NCI-H128 (cell line): ENCODE results near the gene PCED1B.
"Not testable (repeated sequence)": the region's sequence is repeated elsewhere in the genome, so short reads cannot be mapped to it uniquely, and the experiment has no call there.

Experiments used
- DNase-seq: peaks from one replicate; lab custom pipeline; 2025; ENCODE audit not compliant: unreplicated experiment; lab: John Stamatoyannopoulos, UW

The PCED1B gene

DNA sequence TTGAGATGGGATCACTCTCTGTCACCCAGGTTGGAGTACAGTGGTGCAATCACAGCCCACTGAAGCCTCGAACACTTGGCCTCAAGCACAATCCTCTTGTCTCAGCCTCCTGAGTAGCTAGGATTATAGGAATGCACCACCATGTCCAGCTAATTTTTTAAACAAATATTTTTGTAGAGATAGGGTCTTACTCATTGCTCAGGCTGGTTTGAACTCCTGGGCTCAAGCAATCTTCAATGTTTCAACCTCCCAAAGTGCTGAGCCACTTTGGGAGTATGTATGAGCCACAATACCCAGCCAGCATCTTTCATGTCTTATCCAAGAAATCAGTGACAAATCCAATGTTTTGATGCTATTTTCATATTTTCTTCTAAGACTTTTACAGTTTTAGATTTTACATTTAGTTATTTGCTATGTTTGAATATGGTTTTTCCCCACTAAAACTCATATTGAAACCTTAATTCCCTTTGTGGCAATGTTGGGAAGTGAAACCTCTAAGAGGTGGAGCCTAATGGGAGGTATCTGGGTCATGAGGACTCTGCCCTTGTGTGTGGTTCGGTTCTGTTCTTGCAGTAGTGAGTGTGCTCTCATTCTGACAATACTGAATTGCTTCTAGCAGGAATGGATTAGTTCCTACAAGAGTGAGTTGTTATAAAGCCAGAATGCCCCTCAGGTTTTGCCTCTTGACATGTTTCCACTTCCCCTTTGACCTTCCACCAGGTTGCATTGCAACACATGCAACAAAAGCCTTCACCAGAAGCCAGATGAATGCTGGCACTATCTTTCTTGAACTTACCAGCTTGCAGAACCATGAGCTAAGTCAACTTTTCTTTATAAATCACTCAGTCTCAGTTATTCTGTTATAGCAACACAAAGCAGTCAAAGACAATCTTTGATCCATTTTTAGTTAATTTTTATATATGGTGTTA is 81.2 kb downstream of the PCED1B start:
- DNase-seq = no peak

DNA sequence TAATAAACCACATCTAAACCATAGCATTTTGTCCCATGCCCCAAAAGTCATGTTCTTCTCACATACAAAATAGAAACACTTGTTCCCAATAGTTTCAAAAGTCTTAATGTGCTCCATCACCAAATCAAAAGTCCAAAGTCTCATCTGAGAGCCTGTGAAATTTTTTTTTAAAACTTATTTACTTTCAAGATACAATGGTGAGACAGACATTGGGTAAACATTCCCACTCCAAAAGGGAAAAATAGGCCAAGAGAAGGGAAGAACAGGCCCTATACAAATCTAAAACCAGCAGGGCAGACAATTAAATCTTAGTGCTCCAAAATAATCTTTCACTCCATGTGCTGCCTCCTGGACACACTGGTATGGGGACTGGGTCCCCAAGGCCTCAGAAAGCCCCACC is 84.7 kb downstream of the PCED1B start:
- DNase-seq = no peak

DNA sequence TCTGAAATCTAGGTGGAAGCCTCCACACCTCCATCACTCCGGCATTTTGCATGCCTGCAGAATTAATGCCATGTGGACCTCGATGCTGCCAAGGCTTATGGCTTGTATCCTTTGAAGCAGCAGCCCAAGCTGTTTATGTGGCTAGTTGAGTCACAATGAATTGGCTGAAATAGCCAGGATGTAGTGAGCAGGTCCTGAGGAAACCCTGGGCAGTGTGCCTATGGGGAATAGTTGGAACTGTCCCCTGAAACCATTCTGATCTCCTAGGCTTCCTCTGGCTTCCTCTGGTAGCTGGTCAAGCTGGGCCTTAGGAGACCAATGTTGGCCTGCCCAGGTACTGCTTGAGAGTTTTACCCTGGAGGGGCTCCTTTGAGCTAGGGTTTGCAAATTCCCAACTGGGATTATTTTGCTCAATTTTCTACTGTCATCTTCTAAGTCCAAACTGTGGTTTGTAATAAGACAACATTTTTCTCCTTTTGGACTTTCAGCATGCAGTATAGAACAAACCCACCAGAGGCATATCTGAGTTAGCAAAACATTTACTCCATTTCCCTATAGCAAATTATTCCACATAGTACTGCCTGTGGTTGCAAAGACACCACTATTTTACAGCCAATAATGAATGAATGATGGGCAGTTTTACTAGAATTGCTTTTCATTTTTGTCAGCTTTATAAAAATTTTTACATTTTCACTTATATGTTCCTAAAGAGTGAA is 85.5 kb downstream of the PCED1B start:
- no peak for DNase-seq

DNA sequence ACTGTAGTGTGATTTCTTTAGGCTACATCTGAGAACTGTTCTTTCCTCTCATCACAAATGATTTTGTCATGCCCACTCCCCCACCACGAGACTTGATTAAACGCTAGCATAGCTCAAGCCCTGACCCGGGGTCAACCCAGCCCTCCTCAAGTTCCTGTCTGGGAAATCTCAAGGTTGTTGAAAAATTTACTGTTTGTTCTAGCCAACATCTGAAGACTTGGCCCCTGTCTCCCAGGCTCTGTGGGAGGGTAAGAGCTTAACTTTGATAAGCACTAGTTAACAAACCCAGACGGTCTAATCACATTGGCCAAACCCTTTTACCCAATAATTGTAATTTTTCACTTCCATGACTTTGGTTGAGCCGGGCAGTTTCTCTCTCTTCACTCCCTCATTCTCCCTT is 86.5 kb downstream of the PCED1B start:
- DNase-seq = no peak

DNA sequence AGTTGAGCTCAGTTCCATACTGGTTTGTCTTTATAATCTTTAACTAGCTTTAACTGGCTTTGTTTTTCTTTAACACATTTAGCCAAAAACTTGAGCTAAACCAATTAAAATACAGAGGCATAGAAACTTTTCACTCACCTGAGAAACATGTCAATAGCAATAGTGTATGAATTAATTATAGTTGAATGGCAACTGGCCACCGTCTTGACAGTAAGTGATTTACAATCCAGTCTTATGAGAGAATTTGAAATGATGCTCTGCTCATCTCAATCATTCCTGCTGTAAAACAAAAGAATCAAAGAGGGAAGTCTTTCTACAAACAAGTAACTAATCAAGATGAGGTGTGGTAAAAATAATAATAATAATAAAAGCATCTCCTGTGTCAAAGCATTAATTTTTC is 86.9 kb downstream of the PCED1B start:
- no peak for DNase-seq

DNA sequence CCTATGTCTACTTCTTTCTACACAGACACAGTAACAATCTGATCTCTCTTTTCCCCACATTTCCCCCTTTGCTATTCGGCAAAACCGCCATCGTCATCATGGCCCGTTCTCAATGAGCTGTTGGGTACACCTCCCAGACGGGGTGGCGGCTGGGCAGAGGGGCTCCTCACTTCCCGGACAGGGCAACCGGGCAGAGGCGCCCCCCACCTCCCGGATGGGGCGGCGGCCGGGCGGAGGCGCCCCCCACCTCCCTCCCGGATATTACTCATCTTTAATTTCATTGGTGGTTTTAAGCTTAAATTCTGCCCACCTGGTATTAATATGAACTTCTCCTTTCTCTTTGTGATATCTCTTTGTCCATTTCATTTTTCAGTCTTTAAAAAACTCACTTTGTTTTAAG is 90.9 kb downstream of the PCED1B start:
- DNase-seq = not testable (repeated sequence)

DNA sequence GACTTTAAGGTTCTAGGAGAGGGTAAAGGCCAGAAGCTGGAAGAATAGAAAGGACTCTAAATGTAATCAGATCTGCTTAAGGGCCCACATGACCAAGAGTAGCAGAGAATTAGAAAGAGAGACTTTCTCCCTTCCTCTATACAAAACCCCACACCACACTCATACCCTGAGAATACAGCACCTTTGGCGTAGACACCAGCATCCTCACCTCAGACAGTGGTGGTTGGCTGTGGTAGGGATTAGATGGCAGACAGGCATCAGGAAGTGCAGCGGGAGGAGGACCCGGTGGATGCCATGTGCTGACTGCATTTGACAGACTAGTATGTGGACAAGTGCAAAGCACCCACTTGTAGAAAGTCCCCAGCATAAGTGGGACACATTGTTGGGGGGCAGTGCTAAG is 98.6 kb downstream of the PCED1B start:
- DNase-seq = no peak

DNA sequence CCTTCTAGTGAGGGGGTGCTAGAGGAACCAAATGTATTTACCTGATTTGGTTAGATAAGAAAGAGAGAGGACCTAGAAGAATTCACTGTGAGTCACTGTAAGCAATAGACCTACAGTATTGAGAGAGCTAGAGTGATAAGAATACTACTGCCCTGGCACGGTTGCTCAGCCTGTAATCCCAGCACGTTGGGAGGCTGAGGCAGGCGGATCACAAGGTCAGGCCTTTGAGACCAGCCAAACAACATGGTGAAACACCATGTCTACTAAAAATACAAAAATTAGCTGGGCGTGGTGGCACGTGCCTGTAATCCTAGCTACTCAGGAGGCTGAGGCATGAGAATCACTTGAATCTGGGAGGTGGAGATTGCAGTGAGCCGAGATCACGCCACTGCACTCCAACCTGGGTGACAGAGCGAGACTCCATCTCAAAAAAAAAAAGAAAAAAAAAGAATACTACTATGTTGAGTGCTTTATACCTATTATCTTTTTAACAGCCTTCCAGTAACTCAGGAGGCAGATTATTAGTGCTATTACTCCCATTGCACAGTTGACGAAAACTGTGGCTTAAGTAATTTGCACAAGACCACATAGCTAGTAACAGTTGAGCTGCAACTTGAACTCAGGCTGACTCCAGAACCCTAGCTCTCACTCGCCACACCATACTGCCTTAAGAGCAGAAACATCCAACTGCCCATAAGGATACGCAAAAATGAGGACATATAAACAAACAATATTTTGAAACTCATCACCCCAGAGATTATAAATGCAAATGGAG is 102.9 kb downstream of the PCED1B start:
- DNase-seq = not testable (repeated sequence)

DNA sequence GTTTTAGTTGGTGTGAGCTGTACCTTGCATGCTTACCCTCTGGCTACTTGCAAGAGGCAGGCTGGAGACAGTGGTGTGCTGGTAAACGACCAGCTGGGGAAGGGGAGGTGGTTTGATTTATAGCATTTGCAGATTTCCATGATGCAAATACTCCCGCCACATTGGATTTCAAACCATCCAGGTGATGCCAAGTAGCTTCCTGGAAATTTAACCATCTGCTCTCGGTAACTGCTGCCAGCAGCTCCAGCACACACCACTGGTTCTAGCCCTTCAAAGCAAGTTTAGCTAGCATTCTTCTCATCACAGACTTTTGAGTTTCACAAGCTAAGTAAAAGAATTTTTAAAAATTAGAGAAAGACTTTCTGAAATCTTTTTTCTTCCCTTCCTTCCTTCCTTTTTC is 104.8 kb downstream of the PCED1B start:
- DNase-seq = no peak

DNA sequence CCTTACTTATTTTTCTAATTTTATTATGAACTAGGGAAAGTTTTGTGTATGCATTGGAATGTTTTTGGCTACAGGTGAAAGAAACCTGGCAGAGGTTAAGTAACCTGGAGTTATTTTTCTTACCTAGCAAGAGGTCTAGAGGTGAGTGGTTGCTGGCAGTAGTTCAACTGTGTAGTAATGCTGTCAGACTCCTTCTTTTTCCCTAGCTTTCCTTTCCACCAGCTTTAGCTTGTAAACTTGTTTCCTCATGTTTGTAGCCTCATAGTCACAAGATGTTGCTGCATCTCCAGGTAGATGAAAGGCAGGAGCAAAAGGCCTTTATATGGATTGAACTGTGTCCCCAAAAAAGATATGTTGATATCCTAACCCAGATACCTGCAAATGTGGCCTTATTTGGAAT is 105.4 kb downstream of the PCED1B start:
- no peak for DNase-seq

DNA sequence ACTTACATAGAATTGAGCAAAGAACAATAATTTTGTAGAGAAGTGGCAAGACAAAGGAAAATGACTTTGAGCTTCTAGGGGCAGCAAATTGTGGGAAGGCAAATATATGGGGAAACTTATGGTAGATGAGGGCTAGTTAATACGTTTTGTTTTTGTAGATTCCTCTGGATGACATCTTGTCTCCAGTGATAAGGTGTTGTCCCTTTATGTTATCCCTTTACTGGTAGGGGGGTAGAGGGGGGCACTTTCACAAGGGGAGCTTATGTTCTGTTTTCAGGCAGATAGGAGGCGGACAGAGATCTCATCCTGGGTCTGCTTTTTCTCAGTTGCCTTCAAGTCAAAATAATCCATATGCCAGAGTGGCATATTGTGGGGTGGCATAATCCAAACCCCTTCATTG is 106.8 kb downstream of the PCED1B start:
- DNase-seq = no peak

DNA sequence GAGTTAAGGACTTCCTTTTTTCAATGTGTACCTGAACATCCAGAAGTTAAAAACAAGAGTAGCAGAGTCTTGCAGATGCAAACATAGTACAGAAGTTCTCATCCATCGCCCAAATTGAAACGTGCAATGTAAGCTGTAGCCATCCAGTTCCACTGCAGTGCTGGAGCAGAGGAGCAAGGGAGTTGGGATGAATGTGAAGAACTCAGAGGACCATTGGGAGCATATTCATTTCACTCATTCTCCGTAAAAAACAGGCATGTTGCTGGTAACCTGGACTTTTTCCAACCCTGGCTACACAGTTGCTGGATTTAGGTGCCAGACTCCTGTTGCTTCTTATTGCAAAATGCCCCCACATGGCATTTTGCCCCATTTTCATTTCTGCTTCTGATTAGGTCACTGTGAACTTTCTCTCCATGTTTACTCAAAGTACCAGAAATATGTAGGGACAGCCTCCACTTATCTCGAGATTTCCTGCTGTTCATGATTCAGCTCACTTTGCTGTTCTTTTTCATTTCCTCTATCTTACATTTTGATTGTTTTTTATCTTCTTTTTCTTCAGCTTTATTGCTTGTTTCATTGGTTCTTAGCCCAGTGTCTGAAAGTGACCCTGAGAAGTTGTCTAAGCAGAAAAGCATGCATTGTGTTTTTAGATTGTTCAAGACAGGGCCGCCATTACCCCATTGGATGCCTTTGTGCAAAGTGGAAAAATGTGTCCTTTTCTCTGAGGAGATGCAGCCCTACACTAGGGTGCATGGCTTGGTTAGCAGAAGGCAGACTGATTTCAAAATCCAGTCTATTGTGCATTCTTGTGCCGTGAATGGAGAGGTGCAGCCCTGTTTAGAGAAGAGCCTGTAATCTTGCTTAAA is 109.4 kb downstream of the PCED1B start:
- DNase-seq = no peak

DNA sequence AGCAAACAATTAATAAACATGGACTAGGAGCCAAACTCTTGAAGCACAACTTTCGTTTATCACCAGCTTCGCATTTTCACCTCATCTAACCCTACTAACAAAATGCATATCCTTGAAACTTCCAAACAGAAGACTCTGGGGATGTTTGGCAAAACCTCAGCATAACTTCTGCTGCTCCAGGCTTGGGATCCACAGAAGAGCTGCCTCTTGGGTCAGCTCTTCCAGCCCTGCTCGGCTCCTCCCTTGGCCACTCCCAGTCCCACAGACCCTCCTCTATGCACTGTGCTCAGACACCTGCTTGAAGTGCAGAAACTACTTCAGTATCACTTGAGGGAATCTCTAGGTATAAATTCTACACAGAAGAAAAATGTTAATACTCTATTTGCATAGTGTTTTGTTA is 110.3 kb downstream of the PCED1B start:
- no peak for DNase-seq

DNA sequence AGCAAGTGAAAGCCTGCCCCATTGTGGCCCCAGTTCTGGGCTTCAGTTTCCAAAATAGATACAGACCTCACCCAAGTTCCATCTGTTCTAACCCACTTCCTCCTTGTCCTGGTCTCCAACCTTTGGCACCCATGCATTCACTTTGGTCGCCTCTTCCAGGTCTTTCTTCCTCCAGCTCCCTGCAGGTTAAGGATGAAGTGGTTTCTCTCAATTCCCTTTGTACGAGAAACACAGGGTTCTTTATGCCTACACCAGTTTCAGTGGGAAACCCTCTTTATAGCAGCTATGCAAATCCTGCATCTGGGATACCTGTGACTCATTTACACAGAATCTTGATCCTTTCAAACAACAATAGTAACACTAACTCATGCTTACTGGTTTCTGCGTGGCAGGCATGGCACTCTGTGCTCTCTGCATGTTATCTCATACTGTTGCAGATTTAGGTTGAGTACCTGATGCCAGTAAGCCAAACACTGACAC is 110.9 kb downstream of the PCED1B start:
- DNase-seq = no peak

DNA sequence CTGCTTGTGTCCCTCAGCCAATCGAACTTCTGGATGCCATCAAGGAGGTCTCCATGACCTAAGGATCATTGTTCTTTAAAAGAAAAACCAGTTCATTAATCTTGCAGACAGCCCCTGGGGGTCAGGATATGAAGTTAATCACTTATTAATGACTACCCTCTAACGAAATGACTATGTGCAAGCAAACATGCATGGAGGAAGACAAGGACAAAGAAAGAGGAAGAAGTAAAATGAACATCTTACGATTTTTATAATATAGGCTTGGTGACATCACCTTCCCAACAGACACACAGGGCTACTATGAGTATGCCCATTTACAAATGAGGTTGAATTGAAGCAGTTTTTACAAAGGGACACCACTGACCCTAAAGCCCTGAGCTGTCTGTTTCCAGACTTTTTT is 111.5 kb downstream of the PCED1B start:
- DNase-seq = no peak

DNA sequence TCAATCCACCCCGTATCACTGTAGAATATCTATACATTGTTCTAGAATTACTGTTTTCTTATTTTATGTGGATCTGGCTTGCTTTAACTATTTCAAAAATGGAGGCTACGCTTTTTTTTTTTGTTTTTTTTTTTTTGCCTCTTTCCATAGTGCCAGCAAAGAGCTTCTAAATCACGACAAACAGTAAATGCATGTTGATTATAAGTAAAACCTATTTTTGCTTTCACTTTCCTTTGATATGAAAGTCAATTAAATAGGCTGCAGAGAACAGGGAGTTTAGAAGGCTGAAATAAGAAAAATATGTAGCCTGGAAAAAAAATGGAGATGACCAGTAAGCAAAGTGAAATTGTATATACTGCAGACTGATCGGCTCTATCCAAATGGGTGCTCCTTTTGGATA is 112.6 kb downstream of the PCED1B start:
- DNase-seq = no peak

DNA sequence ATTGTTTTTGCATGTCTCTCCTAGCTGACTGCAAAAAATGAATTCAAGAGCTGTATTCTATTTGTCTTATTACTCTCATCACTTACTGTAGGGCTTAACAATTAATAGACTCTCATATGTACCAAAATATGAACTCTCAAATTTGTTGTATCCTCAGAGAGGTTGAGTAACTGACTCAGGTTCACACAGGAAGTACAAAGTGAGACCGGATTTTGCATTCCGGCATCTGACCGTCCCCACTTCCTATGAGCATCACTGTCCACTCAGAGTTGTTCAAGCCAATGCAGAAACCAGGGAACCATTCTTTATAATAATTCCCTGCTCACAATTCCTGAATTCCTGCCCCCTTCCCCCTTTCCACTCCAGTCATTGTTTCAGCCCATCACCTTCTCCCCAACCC is 113.6 kb downstream of the PCED1B start:
- DNase-seq = no peak

DNA sequence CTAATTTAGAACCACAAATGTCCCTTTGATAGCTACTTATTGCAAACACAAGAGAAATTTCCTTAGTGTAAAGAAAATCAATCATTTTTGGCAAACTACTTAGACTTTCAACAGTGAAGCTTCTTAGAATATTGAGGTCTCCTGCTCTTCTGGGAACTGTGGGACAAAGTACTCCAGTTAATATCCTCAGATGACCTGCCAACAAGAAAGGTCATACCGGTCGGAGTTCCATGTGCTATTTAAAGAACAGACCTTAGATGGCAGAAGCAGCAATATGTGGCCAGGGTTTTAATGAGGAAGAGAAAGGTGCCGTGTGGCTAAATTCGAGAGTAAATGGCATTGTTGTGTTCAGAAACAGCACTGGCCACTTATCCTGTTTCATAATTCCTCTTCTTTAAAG is 115.1 kb downstream of the PCED1B start:
- DNase-seq = no peak

DNA sequence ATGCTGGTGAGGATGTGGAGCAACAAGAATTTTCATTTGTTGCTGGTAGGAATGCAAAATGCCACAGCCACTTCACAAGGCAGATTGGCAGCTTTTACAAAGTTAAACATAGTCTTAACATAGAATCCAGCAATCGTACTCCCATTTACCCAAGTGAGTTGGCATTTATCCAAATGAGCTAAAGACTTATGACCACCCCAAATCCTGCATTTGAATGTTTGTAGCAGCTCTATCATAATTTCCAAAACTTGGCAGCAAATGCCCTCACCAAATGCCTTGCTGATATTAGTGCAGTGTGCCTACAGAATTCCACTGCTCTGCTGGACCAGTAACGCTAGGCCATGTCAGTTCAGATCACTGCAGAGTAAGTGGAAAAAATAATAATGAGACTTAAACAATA is 121.0 kb downstream of the PCED1B start:
- no peak for DNase-seq

DNA sequence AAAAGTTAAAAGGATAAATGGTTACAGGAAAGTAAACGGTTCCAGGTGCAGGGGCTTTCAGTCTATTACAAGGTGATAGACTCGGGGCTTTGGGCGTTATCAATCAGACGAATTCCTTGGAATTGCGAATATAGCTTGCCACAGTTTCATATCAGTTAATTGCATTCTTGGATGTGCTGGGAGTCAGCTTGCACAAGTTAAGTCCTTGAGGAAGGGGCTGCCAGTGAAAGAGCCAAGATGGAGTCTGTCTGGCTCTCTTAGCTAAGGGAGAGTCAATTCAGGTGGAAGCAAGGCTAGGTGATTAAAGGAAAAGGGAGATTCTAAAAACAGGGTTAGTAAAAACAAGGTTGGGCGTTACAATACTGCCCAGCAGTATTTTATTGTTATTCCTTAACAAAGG is 121.8 kb downstream of the PCED1B start:
- DNase-seq = not testable (repeated sequence)

DNA sequence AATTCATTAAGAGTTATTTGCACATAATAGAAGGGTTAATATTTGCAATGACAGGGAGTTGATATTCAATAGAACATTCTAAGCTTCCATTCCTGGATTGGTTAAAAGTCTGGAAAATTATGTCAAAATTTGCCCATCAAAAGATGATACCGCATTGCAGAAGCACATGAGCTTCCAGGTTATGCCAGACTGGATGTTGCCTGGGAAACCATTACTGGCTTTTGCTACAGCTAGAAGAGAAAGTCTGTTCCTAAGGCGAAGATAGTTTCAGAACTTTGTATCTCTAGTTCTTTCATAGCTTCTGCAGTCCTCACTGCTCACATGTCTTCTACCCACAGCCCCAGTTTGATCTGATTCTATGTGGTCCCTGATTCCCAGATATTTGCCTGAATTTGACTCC is 122.8 kb downstream of the PCED1B start:
- no peak for DNase-seq
